ENCODE measurements around the gene TMEM30B.

Gene TMEM30B

GRCh38 chr14:61233436-61233956, 47.6 kb downstream of the TMEM30B start:
- no peak for DNase-seq (ENCODE audit: low read depth, low spot score)

- DNase-seq (ENCODE audit: low read depth, low spot score), result no peak
Measured at GRCh38 chr14:61231810-61232209, 49.3 kb downstream of the TMEM30B start.

- DNase-seq (ENCODE audit: low read depth, low spot score), result no peak
Measured at GRCh38 chr14:61229981-61230380, 51.2 kb downstream of the TMEM30B start.

GRCh38 chr14:61229475-61229888, 51.7 kb downstream of the TMEM30B start:
- peak; percentile 43 for DNase-seq (ENCODE audit: low read depth, low spot score)

GRCh38 chr14:61227884-61228591, 53.1 kb downstream of the TMEM30B start:
- no peak for DNase-seq (ENCODE audit: low read depth, low spot score)
